HK-2 (cell line): ENCODE measurements around the gene S100A4.
A peak's percentile ranks its signal among the peaks of the same experiment; 100 is the strongest.

ENCODE experiments used
- DNase-seq: peaks from one replicate; pipeline ENCODE4 v3.0.0-alpha.2; 2018; ENCODE audit not compliant: unreplicated experiment

Gene S100A4

GRCh38 chr1:153507926-153508583, 37.6 kb downstream of the S100A4 start:
- DNase-seq, result no peak

- peak; percentile 57 for DNase-seq
These were observed 38.7 kb downstream of the S100A4 start for GRCh38 chr1:153506831-153507413.

DNA sequence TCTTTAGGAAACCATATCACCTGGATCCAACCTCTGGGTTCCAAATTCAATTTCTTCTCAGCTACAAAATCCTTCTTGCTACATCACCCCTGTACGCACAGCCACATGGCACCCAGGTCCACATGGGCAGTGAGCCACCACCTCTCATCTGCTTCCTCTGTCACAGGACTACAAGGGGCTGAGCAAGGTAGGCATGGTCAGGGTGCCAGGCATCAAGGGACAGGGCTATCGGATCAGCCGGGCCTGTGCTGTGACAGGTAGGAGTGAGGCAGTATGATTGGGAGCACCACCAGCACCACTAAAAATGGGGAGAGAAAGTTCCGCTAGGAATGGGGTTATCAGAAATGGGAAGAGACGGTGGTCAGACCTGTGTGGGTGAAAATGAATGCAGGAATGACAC, 39.2 kb downstream of the S100A4 start:
- no peak for DNase-seq

DNA sequence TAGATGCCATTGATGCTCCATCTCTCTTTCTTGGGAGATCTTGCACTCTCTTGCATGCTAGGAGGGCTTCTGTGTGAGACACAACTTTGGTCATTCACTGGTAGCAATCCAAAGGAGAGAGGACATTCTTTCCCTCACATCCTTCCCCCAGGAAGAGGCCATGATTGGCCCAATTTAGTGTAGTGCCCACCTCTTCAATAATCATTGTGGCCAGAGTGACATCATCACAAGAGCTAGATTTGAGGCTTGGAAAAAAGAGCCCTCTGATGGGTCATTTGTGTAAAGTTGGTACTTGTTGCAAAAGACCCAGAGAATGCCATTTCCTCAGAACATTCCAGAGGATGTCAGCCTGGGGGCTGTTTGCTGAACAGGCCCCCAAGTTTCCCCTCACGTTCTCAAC, 40.0 kb downstream of the S100A4 start:
- DNase-seq, result no peak

GRCh38 chr1:153503766-153504165, 41.8 kb downstream of the S100A4 start:
- DNase-seq, result no peak

- DNase-seq, result no peak
These were observed 46.9 kb downstream of the S100A4 start for GRCh38 chr1:153498746-153499145.

- DNase-seq, result no peak
These were observed 50.1 kb downstream of the S100A4 start for GRCh38 chr1:153495536-153495935.

DNA sequence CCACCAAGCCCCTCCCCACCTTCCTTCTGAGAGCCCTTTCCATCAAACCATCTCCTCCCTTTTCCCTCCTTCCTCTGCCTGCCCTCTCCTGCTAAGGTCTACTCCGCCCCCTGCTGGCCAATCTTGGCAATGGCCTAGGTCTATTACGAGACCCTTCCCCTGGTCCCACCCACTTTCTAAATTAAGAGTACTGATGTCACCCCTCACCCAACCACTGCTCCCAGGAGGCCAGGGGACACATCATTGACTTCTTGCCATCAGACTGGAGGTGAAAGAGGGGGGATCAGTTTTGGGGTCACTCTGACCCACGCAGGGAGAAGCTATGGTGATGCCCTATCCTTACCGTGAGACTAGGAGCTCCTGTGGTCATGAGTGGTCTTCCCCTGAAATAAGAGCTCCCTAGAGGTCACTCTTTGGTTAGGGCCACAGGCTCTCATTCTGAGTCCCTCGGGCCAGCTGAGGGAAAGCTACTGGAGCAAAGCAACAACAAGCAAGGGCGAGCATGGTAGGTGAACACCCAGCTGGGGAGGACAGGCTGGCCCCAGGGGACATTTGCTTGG, 50.5 kb downstream of the S100A4 start:
- peak; percentile 69 for DNase-seq
